ENCODE data around the gene RPL36. TPM values are rescaled to one million over a fixed set of nuclear protein-coding genes. Genes with fewer than 3 reads are reported as not detected.

Gene RPL36
- polyA plus RNA-seq, 10 donors: 814 to 1,432 (median 1,156) TPM

DNA sequence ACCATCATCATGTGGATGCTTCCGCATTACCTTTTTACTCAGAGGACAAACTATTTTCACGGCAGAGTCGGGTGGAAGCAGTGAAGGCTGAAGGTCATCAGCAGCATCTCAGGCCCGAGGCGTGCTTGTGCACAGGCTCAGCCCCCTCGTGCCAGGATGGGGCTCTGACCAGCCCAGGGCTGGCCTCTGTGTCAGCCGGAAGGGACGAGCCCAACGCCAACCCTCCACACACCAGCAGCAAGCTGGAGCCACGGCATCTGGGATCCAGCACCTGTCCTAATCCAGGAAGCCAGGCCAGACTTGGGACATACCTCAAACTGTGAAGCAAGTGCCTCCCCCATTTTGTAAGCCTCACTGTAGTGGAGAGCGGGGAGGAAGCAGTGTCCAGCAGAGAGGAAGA, 20.9 kb upstream of the RPL36 start:
- no peak for DNase-seq

DNA sequence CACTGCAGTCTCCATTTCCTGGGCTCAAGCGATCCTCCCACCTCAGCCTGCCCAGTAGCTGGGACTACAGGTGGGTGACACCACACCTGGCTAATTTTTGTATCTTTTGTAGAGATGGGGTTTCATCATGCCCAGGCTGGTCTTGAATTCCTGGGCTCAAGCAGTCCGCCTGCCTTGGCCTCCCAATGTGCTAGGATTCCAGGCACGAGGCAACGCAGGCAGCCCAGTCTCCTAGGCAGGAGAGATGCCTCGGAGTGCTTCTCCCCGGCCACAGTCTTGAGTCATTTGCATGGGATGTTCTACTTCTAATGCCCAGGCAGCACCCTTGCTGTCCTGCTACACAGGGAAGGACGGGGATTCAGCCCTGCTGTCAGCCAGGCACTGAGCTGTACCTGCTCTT, 18.5 kb upstream of the RPL36 start:
- no peak for DNase-seq

DNA sequence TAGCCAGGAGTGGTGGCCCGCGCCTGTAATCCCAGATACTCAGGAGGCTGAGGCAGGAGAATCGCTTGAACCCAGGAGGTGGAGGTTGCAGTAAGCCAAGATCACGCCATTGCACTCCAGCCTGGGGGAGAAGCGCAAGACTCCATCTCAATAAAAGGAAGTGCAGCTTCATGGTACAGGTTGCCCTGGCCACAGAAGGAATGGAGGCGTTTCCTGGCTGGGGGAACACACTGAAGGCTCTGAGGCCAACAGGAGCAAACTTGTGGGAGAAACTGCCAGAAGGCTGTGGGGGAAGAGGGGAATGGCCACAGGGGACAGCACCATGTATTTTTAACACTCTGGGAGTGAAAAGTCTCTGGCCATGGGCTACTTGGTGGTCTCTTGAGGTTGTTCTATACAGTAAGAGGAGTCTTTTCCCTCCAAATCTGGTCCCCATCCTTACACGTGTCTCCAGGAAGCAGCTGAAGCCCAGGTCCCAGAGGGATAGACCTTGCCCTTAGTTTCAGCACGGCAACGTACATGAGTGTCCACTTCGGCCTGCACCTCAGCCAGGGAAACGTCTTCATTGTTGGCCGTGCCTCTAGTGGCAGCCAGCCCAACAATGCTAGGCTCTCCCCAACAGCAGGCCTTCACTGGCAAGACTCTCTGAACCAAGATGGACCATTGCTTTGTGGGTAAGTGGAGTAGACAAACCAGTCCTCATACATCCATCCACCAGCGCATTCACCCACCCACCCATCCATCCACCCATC, 17.2 kb upstream of the RPL36 start:
- no peak for DNase-seq

DNA sequence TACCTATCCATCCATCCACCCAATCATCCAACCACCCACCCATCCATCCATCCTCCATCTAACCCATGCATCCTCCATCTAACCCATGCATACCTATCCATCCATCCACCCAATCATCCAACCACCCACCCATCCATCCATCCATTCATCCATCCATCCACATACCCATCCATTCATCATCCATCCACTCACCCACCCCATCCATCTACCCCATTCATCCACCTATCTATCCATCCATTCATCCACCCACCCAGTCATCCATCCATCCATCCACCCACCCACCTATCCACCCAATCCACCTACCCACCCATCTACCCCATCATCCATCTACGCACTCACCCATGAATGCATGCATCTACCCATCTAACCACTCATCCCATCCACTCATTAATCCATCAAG, 16.3 kb upstream of the RPL36 start:
- no peak for DNase-seq

DNA sequence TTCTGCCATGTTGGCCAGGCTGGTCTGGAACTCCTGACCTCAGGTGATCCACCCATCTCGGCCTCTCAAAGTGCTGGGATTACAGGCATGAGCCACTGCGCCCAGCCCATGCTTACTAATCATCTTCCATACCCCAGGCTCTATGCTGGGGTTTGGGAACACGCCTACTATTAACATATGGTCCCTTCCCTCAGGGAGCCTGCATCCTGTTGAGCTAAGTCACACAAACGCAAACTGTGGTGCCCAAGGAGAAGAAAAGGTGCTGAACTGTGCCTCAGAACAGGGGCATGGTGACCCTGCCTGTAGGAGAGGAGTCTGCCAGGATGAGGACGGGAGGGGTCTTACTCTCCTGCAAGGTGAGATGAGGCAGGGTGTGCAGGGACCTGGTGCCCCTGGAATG, 15.4 kb upstream of the RPL36 start:
- no peak for DNase-seq

DNA sequence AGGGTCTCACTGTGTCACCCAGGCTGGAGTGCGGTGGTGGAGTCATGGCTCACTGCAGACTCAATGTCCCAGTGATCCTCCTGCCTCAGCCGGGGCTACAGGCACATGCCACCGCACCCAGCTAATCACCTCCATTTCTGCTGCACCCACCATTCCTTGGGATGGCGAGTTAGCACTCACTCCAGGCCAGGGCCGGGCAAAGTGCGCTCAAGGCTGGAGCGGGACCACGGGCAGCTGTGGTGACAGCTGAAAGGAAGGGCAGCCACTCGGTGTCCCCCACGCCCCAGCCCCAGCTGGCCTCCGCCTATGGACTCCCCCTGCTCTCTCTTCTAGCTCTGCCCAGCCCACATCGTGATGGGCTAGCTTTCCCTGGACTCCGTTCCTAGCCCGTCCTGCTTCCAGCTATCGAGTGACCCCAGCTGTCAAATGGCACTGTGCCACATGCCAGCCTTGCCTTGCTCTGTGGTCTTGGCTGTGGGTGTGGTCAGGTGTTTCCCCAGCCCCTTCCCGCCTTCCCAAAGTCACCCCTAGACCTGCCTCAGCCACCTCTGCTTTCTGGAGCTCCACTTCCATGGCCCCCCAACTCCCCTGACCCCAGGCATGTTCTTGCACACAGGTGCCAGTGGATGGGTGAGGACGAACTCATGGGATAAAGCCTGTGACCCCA, 13.9 kb upstream of the RPL36 start:
- DNase-seq: peak; percentile 68 to 79 (median 76)

DNA sequence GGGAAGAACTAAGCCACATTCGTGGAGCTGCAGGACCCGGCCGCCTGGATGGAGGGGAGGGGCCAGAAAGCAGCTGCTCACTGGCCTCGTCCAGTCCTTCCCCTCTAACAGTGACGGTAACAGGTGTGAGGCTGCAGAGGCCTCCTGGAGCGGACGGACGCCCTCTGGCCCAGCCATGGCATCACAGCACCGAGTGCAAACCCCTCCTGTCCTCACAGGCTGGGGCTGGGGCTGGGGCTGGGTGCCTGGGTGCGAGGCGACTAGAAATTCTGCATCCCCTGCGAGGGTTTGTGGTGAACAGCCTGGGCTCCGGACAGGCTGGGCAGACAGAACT, 13.4 kb upstream of the RPL36 start:
- peak; percentile 58 to 72 (median 67) for DNase-seq

DNA sequence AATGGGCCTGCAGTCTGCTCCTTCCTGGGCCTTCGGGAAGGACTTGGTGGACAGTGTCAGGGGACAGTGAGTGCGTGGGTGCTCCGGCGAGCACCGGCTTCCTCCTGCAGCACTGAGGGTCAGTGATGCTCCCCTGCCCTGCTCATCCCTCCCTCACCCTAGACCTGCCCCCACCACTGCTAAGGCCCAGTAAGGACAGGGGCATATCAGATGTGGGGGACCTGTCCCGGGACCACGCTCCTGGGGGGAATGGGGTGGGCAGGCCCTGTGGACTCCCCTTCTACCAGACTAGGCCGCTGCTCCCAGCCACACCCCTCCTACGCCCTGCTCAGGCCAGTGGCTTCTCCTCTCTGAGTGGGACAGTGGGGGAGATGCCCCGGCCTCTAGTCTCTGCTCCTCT, 13.0 kb upstream of the RPL36 start:
- no peak for DNase-seq

DNA sequence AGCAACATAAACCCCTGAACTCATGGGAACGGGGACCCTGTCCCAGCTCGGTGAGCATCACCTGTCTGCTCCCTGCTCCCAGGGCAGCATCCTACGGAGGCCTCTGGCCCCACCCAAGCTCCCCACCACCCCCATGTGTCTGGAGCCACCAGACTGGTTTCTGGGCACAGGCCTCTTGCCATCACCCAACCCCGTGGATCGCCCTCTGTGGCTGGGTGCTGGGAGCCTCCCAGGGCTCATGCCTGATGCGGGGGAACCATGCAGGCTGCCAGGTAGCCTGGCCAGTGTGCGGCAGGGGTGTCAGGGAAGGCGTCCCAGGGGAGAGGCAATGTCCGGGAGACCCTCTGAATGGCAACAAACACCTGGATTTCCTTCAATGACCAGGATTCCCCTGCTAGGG, 12.5 kb upstream of the RPL36 start:
- no peak for DNase-seq

DNA sequence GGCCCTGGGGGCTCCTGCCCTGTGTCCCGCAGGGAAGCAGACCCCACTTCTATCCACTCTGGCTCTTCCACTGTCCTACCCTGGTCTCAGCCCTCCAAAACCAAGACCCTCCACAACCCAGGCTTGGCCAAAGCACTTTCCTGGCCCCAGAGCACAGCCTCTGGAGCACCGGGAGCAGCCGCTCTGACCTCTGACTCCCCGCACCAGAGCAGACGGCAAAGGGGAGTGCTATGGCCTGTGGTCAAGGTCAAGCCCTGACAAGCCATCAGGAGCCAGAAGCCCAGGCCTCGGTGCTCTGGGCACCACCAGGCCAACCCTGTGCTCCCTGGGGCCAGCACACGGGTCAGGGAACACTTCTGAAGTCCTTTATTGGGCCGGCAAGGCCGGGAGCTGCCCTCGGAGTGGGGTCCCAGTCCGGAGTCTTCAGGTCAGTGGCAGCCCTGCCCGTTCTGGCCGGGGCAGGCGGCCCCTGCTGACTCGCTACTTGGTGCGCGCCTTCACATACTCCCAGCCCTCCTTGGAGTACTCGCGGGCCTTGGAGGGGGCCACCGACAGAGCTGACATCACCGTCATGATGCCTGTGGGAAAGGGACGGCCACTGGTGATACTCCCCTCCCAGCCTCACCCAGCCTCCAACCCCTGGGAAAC, 11.9 kb upstream of the RPL36 start:
- no peak for DNase-seq

DNA sequence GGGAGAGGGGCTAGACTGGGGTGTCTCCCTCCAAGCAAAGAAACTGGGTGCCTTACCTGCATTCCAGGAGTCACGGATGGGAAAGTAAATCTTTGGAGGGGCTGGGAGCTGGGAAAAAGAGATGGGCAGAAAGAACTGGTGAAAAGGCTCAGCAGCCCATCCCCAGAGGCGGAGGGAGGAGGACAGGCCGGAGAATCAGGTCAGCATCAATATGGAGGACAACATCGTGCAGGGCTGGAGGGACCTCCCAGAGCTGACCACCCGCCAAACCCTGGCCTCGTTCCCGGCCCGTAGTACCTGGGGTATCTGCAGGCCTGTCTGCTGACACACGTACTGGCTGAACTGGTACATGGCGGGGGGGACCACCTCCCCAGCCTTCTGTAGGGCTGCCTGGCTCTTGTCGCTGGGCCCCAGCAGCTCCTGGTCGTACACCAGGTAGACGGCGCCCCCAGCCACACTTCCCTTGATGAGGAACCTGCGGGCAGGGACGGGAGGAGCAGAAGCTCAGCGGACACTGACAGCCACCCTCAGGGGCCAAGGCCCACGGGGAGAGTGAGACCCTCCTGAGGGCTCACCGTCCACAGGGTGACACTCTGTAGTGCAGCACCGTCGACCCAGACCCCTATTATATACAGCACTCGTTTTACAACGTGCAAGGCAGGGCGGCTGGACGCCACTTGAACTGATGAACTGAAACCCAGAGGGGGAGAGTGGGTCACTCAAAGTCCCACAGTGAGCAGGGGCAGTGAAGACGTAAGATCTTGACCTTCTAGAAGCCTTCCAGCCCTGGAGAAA, 10.6 kb upstream of the RPL36 start:
- no peak for DNase-seq

DNA sequence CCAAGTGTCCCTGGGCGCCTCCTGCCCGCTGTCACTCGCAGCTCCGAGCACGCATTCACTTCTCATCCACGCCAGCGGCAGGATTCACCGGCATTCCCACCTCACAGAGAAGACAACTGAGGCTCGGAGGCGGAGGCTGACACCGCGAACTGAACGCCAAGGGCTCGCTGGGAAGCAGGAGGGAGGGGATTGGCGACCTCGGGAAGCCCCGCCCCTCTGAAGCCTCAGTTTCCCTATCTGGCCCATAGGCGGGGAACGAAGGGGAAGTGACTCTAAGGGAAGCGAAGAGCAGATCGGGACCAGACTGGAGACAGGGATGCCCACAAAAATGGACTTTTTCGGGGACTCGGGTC, 10.0 kb upstream of the RPL36 start:
- no peak for DNase-seq

DNA sequence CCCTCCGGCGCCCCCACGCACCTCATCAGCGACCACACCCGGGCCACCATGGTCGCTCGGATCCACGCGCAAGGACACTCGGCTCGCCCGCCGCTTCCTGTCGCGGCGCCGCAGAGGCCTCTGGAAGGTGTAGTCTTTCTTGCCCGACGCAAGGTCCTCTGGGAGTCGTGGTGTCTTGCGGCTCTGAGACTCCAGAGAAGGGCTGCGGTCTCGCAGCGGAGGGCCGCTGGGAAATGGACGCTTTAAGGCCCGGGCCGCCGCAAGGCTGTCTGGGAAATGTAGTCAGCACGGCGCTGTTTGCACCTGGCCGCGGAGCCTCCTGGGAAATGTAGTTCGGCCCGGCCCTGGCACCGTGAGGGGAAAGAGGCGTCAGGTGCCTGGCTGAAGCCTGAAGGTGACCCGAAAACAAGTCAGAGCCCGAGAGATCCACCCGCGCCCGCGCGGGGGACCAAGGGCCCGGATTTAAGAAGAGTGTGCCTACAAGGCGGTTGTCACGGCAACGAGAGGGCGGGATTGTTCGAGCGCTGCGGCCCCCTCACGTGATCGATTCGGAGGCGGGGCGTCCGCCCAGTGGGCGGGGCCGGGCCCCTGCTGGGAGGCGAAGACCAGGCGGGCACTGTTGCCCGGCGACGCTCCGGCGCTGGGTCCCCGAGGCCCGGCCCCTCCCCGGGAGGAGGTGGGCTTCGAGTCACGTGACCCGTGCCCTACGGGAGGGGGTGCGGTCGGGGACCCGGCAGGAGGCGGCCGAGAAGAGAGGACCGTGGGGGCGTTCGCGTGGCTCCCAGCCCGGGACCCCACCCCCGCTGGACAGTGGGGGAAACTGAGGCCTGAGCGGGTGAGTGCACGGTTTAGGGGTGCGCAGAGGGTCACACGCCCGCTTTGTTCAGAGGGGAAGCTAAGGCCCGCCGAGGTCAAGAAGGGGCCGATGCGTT, 9.4 kb upstream of the RPL36 start, which contains the start of the genes HSD11B1L and MICOS13:
Gene HSD11B1L, plus strand, starts transcription at position 591 of the 932 bp plus-strand sequence. CDS start 3,806 bp downstream, outside the sequence.
Gene MICOS13, minus strand, starts transcription at position 80 of the 932 bp plus-strand sequence. Its CDS starts 30 bp downstream, at position 50.
- DNase-seq: peak; percentile 98 to 100 (median 99)

DNA sequence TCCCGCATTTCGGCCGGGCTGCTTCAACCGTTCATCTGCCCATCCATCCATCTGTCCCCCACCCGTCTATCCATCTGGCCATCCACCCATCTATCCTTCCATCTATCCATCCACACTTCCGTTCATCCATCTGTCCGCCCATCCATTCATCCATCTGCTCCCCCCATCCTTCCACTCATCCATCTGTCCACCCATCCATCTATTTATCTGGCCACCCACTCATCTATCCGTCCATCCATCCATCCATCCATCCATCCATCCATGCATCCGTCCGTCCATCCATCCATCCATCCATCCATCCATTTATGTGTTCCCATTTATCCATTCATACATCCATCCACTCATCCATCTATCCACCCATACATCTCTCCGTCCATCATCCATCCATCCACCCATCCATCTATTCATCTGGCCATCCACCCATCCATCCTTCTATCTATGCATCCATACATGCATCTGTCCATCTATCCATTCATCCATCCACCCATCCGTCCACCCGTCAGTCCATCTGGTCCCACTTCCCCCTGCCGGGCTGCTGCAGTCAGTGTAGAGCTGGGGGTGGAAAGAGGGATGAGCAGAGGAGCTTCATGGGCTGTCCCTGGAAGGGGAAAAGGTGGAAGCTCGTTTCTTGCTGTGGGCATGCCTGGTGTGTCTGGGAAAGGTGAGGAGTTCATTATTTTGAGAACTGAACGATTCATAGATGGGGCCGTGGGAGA, 8.5 kb upstream of the RPL36 start:
- no peak for DNase-seq

DNA sequence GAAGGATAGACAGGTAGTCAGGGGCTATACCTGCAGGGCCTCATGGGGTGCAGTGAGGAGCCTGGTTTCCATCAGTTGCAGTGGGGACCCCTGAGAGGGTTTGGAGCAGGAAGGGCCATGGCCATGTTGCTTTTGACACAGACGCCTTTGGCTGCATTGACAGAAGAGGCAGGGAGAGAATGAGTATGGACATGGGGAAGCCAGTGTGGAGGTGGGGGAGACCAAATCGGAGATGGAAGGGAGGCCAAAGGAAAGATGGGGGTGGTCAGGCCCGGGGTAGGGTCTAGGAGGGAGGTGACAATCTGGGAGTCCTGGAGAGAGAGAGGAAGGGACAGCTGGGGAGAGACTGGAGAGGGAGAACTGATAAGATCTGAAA, 8.0 kb upstream of the RPL36 start:
- DNase-seq: no peak

DNA sequence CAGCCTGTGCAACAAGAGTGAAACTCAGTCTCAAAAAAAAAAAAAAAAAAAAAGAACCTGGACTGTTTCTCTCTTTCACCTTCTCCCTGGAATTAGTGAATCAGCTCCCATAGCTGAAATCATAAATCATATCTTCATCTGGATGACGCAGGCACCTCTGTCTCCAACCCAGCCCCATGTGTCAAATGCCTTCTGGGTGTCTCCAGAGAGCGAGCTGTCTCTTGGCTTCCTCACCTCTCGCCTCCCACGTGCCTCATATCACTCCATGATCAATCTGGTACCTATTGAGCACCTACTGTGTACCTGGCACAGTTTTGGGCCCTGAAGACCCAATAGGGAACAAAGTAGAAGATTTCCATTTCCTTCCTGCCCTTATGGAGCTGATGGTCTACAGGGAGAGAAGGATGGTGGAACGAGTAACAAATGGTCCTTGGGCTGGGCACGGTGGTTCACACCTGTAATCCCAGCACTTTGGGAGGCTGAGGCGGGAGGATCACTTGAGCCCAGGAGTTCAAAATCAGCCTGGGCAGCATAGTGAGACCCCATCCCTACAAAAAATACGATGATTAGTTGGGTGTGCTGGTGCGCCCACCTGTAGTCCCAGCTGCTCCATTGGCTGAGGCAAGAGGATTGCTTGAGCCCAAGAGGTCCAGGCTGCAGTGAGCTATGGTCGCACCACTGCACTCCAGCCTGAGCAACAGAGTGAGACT, 6.8 kb upstream of the RPL36 start:
- no peak for DNase-seq

DNA sequence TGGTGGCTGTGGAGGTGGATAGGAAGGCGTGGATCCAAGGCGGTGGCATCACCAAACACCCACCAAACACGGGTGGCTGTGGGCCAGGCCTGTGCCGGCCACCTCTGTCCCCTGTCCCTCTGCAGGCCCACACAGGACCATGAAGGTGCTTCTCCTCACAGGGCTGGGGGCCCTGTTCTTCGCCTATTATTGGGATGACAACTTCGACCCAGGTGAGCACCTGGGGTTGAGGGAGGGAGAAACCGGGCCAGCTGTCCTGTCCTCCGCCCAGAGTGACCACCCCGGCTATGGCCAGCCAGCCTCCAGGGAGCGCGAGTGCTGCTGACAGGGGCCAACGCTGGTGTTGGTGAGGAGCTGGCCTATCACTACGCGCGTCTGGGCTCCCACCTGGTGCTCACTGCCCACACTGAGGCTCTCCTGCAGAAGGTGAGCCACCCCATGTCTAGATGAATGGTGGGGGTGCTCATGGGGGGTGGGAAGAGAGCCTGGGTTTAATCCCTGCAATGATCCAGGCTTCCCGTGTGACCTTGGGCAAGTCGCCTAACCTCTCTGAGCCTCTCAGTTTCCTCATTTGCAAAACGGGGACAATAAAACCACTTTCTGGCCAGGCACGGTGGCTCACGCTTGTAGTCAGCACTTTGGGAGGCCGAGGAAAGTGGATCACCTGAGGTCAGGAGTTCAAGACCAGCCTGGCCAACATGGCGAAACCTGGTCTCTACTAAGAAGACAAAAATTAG, 5.2 kb upstream of the RPL36 start:
- no peak for DNase-seq

DNA sequence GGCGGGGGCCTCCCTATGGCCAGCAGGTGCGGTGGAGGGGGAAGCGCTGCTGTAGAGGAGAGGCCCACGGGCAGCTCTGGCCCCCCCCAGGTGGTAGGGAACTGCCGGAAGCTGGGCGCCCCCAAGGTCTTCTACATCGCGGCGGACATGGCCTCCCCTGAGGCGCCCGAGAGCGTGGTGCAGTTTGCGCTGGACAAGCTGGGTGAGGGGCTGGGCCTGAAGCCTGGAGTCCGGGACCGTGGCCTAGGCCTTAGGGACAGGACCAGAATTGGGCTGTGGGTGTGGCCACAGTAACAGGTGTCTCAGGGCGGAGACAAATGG, 3.8 kb upstream of the RPL36 start:
- no peak for DNase-seq

Measured in muscle of back (tissue), 11 donors.